ENCODE results near the gene TMEM97. TPM values are rescaled to one million over a fixed set of nuclear protein-coding genes. Genes with fewer than 3 reads are reported as not detected.

Gene TMEM97
- total RNA-seq, 3 donors from 2014 or later (not counting 1 experiment from before 2014, with no cell fraction given) = 4.6 to 8.8 (median 7.5) TPM

DNA sequence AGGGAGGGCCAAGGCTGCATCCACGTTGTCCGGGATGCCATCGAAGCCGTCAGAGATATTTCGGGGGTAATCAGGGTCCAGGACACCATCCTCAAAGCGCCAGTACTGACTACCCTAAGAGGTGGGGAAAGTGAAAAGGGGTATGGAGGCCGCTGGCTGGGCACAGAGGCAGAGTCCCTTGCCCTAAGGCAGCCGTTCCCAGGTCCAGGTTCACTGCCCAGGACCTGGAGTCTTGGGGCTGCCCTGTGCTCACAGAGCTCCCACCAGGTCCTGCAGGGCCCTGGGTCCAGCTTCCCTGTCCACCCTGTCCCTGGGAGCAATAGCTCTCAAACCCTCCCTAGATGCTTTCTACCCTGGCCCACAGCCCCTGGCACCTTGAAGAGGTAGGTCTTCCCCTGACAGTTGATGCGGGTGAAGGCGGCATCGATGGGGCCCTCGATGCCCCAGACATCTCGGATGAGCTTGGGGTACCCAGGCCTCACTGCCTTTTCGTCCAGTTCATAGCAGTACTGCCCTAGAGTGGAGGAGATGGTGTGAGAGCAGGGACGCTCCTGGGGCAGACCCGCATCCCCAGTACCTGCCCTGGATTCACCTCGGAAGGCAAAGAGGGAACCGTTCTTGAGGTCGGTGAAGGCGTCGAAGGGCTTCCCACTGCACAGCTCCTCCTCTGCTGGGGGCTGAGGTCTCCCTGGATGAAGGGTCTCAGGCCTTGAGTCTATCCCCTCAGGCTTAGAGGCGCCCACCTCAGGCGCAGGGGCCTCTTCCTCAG lies 50.1 kb downstream of the TMEM97 start:
- Mint-ChIP-seq H3K36me3 (no peaks in the 10 kb centered on the region), H3K4me3 (peak overlapping the region; percentile 31), H3K27me3 (ENCODE audit: low read depth in 2 of 2) (no peaks in the 10 kb centered on the region), H3K27ac (peak overlapping the region; percentile 34 to 93), H3K9me3 (no peaks in the 10 kb centered on the region), H3K4me1 (peaks cover 10 to 23% of the 10 kb centered on the region in 2 donors)
- H3K27ac ChIP-seq (ENCODE audit: low read length) = no peak overlapping the region
- 93% methylated on average over 23 of the region's 23 CpGs for WGBS (ENCODE audit: insufficient coverage)
- H3K4me3 ChIP-seq (ENCODE audit: low read length) = no peak overlapping the region
- H3K36me3 ChIP-seq (ENCODE audit: control insufficient read depth, insufficient read depth, low read length) = peaks cover 2% of the 10 kb centered on the region
- H3K4me1 ChIP-seq (ENCODE audit: control insufficient read depth, insufficient read depth, low read length) = peaks cover 23% of the 10 kb centered on the region
- no peak for DNase-seq
- no peaks in the 10 kb centered on the region for H3K27me3 ChIP-seq (ENCODE audit: control insufficient read depth, insufficient read depth, low read length)
- no peak for ATAC-seq
- TF ChIP-seq, protein P1, sequence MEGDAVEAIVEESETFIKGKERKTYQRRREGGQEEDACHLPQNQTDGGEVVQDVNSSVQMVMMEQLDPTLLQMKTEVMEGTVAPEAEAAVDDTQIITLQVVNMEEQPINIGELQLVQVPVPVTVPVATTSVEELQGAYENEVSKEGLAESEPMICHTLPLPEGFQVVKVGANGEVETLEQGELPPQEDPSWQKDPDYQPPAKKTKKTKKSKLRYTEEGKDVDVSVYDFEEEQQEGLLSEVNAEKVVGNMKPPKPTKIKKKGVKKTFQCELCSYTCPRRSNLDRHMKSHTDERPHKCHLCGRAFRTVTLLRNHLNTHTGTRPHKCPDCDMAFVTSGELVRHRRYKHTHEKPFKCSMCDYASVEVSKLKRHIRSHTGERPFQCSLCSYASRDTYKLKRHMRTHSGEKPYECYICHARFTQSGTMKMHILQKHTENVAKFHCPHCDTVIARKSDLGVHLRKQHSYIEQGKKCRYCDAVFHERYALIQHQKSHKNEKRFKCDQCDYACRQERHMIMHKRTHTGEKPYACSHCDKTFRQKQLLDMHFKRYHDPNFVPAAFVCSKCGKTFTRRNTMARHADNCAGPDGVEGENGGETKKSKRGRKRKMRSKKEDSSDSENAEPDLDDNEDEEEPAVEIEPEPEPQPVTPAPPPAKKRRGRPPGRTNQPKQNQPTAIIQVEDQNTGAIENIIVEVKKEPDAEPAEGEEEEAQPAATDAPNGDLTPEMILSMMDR (IDR thresholded peaks at IDR 0.05) = no peak
- intact Hi-C loops (cut with micrococcal nuclease) = no loop called here
- H3K9me3 ChIP-seq (ENCODE audit: control insufficient read depth, insufficient read depth, low read length) = no peaks in the 10 kb centered on the region

- no peaks in the 10 kb centered on the region for H3K27me3 Mint-ChIP-seq (ENCODE audit: low read depth in 2 of 2)
- no peak overlapping the region for H3K4me3 ChIP-seq (ENCODE audit: low read length)
- 93% methylated on average over 10 of the region's 10 CpGs for WGBS (ENCODE audit: insufficient coverage)
- no peaks in the 10 kb centered on the region for H3K9me3 ChIP-seq (ENCODE audit: control insufficient read depth, insufficient read depth, low read length)
- no peaks in the 10 kb centered on the region for H3K27me3 ChIP-seq (ENCODE audit: control insufficient read depth, insufficient read depth, low read length)
- no peak for ATAC-seq
- peaks cover 10 to 23% of the 10 kb centered on the region in 2 donors for H3K4me1 Mint-ChIP-seq
- TF ChIP-seq, protein P1 (IDR thresholded peaks at IDR 0.05) = no peak
- peak overlapping the region; percentile 34 to 93 for H3K27ac Mint-ChIP-seq
- DNase-seq = peak in 1 of 2 donors; percentile 43
- H3K27ac ChIP-seq (ENCODE audit: low read length) = no peak overlapping the region
- peaks cover 23% of the 10 kb centered on the region for H3K4me1 ChIP-seq (ENCODE audit: control insufficient read depth, insufficient read depth, low read length)
- no peaks in the 10 kb centered on the region for H3K36me3 Mint-ChIP-seq
- H3K4me3 Mint-ChIP-seq = peak overlapping the region; percentile 95
- intact Hi-C loops (cut with micrococcal nuclease) = no loop called here
- H3K9me3 Mint-ChIP-seq = no peaks in the 10 kb centered on the region
- H3K36me3 ChIP-seq (ENCODE audit: control insufficient read depth, insufficient read depth, low read length) = no peaks in the 10 kb centered on the region
Observed at GRCh38 chr17:28369684-28370034, 50.7 kb downstream of the TMEM97 start.

DNA sequence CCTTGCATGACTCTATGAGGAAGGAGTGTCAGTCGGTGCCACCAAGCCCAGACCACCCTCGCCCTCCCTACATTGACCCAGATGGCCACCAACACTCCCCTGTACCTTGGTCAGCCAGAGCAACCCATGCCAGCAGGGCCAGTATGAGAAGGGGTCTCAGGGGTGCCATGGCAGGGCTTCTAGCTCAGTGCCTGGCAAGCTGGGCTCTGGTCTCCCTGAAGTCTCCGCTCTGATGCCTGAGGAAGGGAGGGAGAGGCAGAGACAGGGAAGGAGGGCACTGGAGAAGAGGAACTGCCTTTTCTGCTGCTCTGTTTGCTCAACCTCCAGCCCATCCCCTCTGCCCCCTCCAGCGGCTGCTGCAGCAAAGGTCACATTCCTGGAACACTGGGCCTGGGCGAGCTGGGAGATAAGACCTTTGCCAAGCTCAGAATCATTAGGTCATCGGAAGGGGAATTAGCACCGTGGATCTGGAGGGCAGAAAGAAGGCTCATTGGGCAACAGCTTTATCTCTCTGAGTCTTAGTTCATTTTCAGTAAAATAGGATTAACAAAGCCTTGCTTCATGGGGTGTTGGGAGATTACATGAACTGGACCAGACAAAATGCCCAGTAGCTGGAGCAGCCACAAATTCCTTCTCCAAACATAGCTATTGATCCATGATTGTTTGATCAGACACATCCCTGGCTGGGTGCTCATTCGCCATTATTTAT lies 51.2 kb downstream of the TMEM97 start, which contains the start of gene VTN:
VTN (minus strand) TSS at position 273 of the 709 bp plus-strand sequence; CDS start at position 169, 104 bp downstream.
- intact Hi-C loops (cut with micrococcal nuclease) = no loop called here
- no peaks in the 10 kb centered on the region for H3K36me3 ChIP-seq (ENCODE audit: control insufficient read depth, insufficient read depth, low read length)
- Mint-ChIP-seq H3K4me3 (peak within 1 kb of the TSS; percentile 95), H3K4me1 (peaks cover 10 to 23% of the 10 kb centered on the region in 2 donors), H3K27me3 (ENCODE audit: low read depth in 2 of 2) (no peaks in the 10 kb centered on the region), H3K9me3 (no peaks in the 10 kb centered on the region), H3K36me3 (no peaks in the 10 kb centered on the region), H3K27ac (peak within 1 kb of the TSS; percentile 85 to 93)
- H3K4me1 ChIP-seq (ENCODE audit: control insufficient read depth, insufficient read depth, low read length) = peaks cover 23% of the 10 kb centered on the region
- no peaks in the 10 kb centered on the region for H3K9me3 ChIP-seq (ENCODE audit: control insufficient read depth, insufficient read depth, low read length)
- no peaks in the 10 kb centered on the region for H3K27me3 ChIP-seq (ENCODE audit: control insufficient read depth, insufficient read depth, low read length)
- H3K27ac ChIP-seq (ENCODE audit: low read length) = peak within 1 kb of the TSS; percentile 51
- peak within 1 kb of the TSS; percentile 84 for H3K4me3 ChIP-seq (ENCODE audit: low read length)
- WGBS (ENCODE audit: insufficient coverage) = 56% methylated on average over 8 of the region's 8 CpGs
- TF ChIP-seq, protein P1 (IDR thresholded peaks at IDR 0.05) = no peak
- no peak for DNase-seq
- no peak for ATAC-seq

Measured in natural killer cell (primary cell).